Colonic mucosa (tissue), 4 donors: ENCODE measurements around the gene EML6. TPM values are rescaled to one million over a fixed set of nuclear protein-coding genes. Genes with fewer than 3 reads are reported as not detected.

Source experiments
- DNase-seq: peaks from one replicate; pipeline ENCODE4 v3.0.0-alpha.2; 2020
- H3K27ac ChIP-seq: fragments of 200-600 bp; one replicate; pipeline ENCODE4 v1.8.0; 2021
- H3K27me3 ChIP-seq: fragments of 200-600 bp; one replicate; pipeline ENCODE4 v1.8.0; 2021
- H3K36me3 ChIP-seq: fragments of 200-600 bp; one replicate; pipeline ENCODE4 v1.8.0; 2021
- H3K4me1 ChIP-seq: fragments of 200-600 bp; one replicate; pipeline ENCODE4 v1.8.0; 2021; ENCODE audit warnings: mild to moderate bottlenecking
- H3K4me3 ChIP-seq: fragments of 200-600 bp; one replicate; pipeline ENCODE4 v1.8.0; 2021
- H3K9ac ChIP-seq, 2 donors: one replicate each; pipeline ENCODE4 v1.7.0; 2013; ENCODE audit warnings: control low read depth in 2 of 2, low read depth in 2 of 2, low read length in 2 of 2
- H3K9me3 ChIP-seq: fragments of 200-600 bp; one replicate; pipeline ENCODE4 v1.8.0; 2021
- CTCF ChIP-seq: fragments of 200-600 bp; IDR thresholded peaks from one replicate; pipeline ENCODE4 v1.8.0; 2022; ENCODE audit warnings: antibody characterized with exemption, mild to moderate bottlenecking
- intact Hi-C: fragments of 100-400 bp; cut with DNase I; formaldehyde crosslinking; loops from one replicate; pipeline ENCODE4 v1.14.1; 2022
- total RNA-seq, 2 donors: library from RNA; stranded (reverse); fragmentation: NEBNext Ultra II Directional in 1 of 2; extraction: Animal tissue kit (Norgen Biotek cat#: 25700) in 1 of 2; gene quantifications; one replicate each; pipeline ENCODE4 v1.2.1, GENCODE V29; 2021
- donor health status: healthy.
- donor health status: DM: no; HTN: no; CAD: no.
- donor health status: DM: no; HTN: no; CAD: no.

The EML6 gene
- total RNA-seq, 2 donors from 2014 or later: 2.1 to 2.5 TPM

- H3K27me3 ChIP-seq: no peaks in the 10 kb centered on the region
- H3K9ac ChIP-seq: no peak overlapping the region
- H3K36me3 ChIP-seq: no peaks in the 10 kb centered on the region
- no peak for DNase-seq
- H3K4me1 ChIP-seq: no peaks in the 10 kb centered on the region
- no peaks in the 10 kb centered on the region for H3K9me3 ChIP-seq
- no peak overlapping the region for H3K27ac ChIP-seq
- intact Hi-C loops: no loop called here
- TF ChIP-seq CTCF: no peak
- H3K4me3 ChIP-seq: no peak overlapping the region
Observed at GRCh38 chr2:54958717-54959371, 235.4 kb downstream of the EML6 start.

DNA sequence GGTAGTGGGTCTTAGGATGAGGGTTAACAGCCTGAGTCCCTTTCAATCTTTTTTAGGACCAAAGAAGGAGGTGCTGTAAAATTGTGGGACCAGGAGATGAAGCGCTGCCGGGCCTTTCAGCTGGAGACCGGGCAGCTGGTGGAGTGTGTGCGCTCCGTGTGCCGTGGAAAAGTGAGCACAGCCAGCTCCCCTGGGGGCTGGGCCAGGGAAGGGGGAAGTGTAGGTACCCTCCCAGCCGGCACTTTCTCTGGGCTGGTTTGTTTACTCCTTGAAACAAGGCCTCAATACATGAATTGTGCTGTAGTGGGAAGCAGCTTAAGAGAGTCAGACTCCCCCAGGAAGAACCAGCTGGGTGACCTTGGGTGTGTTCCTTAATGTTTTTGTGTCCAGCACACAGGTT is 236.7 kb downstream of the EML6 start:
- no peaks in the 10 kb centered on the region for H3K36me3 ChIP-seq
- H3K4me3 ChIP-seq: no peak overlapping the region
- H3K27me3 ChIP-seq: no peaks in the 10 kb centered on the region
- H3K9me3 ChIP-seq: no peaks in the 10 kb centered on the region
- intact Hi-C loops: no loop called here
- no peak overlapping the region for H3K9ac ChIP-seq
- H3K27ac ChIP-seq: no peak overlapping the region
- DNase-seq: no peak
- no peak for TF ChIP-seq CTCF
- no peaks in the 10 kb centered on the region for H3K4me1 ChIP-seq

DNA sequence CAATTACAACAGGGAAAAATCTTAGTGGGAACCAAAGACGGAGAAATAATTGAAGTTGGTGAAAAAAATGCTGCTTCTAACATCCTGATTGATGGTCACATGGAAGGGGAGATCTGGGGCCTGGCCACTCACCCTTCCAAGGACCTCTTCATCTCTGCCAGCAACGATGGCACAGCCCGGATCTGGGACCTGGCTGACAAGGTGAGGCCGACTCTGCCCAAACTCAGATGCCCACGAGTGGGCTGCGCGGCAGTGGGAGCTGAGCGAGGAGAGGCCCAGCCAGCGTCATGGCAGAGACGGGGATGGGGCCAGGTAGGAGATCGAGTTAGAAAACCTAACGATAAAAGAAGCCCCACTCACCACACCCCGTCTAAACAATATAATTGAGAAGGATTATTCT is 239.0 kb downstream of the EML6 start:
- no peak overlapping the region for H3K4me3 ChIP-seq
- H3K27ac ChIP-seq: no peak overlapping the region
- DNase-seq: no peak
- no peak for TF ChIP-seq CTCF
- intact Hi-C loops: no loop called here
- no peaks in the 10 kb centered on the region for H3K27me3 ChIP-seq
- no peaks in the 10 kb centered on the region for H3K4me1 ChIP-seq
- H3K9me3 ChIP-seq: no peaks in the 10 kb centered on the region
- no peak overlapping the region for H3K9ac ChIP-seq
- H3K36me3 ChIP-seq: no peaks in the 10 kb centered on the region

DNA sequence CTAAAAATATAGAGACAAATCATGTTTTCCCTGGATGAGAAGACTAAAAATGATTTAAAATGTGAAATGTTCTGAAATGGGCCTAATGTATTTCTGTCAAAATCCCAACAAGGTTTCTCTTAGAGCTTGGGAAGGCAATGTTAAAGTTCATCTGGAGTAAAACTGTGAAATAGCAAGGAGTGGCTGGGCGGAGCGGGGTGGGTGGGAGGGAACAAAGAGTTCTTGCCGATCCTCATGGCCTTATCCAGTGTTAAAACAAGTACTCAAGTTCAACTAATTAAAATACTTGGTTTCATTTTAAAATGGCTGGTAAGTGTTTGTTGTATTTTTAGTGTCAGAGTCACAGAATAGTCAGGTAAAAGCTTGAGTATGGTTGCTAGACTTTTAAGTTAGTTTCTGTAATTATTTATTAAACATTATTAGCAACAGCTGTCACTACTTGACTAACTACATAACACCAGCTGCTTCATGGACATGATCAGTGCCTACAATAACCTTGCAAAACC is 239.5 kb downstream of the EML6 start:
- Histone ChIP-seq H3K9me3 (no peaks in the 10 kb centered on the region), H3K27ac (no peak overlapping the region), H3K36me3 (no peaks in the 10 kb centered on the region), H3K27me3 (no peaks in the 10 kb centered on the region), H3K9ac (no peak overlapping the region), H3K4me3 (no peak overlapping the region), H3K4me1 (no peaks in the 10 kb centered on the region)
- no peak for TF ChIP-seq CTCF
- no peak for DNase-seq
- intact Hi-C loops: no loop called here

GRCh38 chr2:54963476-54963875 is 240.0 kb downstream of the EML6 start:
- Histone ChIP-seq H3K9me3 (no peaks in the 10 kb centered on the region), H3K9ac (no peak overlapping the region), H3K4me3 (no peak overlapping the region), H3K36me3 (no peaks in the 10 kb centered on the region), H3K27me3 (no peaks in the 10 kb centered on the region), H3K4me1 (no peaks in the 10 kb centered on the region), H3K27ac (no peak overlapping the region)
- DNase-seq: no peak
- no peak for TF ChIP-seq CTCF
- intact Hi-C loops: no loop called here
